GM15510 (cell line): ENCODE measurements around the gene RACK1.

ENCODE experiments used
- POLR2A ChIP-seq: IDR thresholded peaks from 3 replicates; pipeline ENCODE4 v1.6.1; 2011; ENCODE audit warnings: borderline replicate concordance; ENCODE audit not compliant: insufficient read length; ENCODE audit errors: extremely low read depth

RACK1 gene

GRCh38 chr5:181243564-181244343, at the start of gene RACK1:
Gene RACK1, minus strand, starts transcription at chr5:181243906. Its CDS starts 106 bp downstream, at chr5:181243800.
- TF ChIP-seq POLR2A, result peak; percentile 96

- peak; percentile 34 for TF ChIP-seq POLR2A
Measured at GRCh38 chr5:181287331-181287730, 43.6 kb upstream of the RACK1 start.

GRCh38 chr5:181283347-181283746, 39.6 kb upstream of the RACK1 start:
- TF ChIP-seq POLR2A, result no peak

GRCh38 chr5:181282874-181283273, 39.2 kb upstream of the RACK1 start:
- TF ChIP-seq POLR2A, result no peak

GRCh38 chr5:181281984-181282316, 38.2 kb upstream of the RACK1 start:
- TF ChIP-seq POLR2A, result no peak

GRCh38 chr5:181281077-181281983, 37.6 kb upstream of the RACK1 start:
- no peak for TF ChIP-seq POLR2A

- no peak for TF ChIP-seq POLR2A
Measured at GRCh38 chr5:181280251-181280762, 36.6 kb upstream of the RACK1 start.

GRCh38 chr5:181271081-181271480, 27.4 kb upstream of the RACK1 start:
- TF ChIP-seq POLR2A, result no peak

- no peak for TF ChIP-seq POLR2A
Measured at GRCh38 chr5:181265092-181265671, 21.5 kb upstream of the RACK1 start.

- no peak for TF ChIP-seq POLR2A
Measured at GRCh38 chr5:181263633-181264032, 19.9 kb upstream of the RACK1 start.

- peak; percentile 76 for TF ChIP-seq POLR2A
Measured at GRCh38 chr5:181261320-181262049, 17.8 kb upstream of the RACK1 start.

GRCh38 chr5:181260720-181261319, 17.1 kb upstream of the RACK1 start, which contains the start of gene TRIM52:
Gene TRIM52, minus strand, starts transcription at chr5:181261143. Its CDS starts 330 bp downstream, at chr5:181260813.
- TF ChIP-seq POLR2A, result peak; percentile 98

GRCh38 chr5:181259974-181260719, 16.4 kb upstream of the RACK1 start:
- no peak for TF ChIP-seq POLR2A
